Measurements from ENCODE around the gene STPG4.
"Not testable (repeated sequence)": the region's sequence is repeated elsewhere in the genome, so short reads cannot be mapped to it uniquely, and the experiment has no call there.

Gene STPG4

DNA sequence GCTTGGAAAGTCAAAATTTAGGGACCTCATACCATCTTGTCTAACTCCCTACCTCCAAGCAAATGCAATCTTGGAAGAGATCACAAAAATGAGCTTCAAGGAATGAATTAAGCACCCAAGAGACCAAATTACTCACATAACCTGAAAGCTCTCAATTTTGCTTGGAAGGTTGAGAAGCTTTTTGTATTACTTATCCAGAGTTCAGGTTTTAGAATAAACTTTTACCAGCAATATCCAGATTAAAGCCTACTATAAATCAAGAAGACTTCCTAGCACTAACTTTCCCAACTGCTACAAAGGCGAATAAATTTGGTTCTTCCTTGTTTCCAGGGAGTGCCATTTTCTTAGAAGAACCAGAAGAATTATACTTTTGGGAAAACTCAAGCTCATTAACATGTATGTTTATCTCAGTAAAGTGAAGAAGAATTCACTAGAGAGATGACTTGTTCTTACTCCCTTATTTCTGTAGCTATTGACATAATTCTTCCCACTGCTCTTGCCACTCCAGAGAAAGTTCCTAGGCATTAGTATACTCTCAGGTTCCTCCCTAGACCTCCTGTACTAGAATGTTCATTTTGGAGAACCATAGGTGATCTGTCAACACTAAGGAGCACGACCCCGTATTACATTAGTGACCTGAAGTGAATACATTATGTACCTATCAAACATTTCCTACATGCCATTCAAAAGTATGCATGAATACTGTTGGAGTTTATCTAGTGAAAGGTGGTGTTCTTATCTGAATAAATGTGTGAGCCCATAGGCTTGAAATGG is 18.0 kb upstream of the STPG4 start:
- no peak for DNase-seq (ENCODE audit: low spot score)

DNA sequence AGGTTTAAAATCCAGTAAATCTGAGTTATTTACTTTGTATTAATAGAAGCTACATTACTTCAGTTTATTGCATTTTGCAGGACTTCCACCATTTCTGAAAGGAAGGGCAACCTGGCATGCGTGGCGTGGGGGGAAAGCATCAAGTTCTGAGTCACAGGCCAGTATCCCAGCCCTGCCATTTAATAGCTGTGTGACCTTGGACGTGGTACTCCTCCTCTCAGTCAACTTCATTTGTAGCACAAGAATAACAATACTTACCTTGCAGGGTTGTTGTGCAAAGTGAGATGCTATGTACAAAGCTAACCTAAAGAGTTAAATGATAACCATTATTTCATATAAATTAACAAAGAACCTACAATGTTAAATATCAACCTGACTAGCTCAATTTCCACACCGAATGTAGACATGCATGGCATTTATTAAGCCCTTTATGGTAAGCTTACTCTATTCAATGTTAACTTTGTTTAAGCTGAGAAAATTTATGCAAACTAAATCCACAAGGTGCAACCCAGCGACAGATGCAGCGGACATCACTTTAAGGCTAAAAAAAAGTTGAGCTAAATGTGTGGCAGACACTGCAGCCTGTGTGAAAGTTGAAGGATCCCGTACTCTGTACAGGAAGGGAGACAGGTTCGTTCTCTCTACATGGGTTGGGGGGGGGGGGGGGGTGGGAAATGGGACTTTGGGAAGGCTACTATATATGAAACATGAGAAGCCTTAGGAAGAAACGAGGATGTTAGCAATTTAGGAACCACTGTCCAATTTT is 17.2 kb upstream of the STPG4 start:
- no peak for DNase-seq (ENCODE audit: low spot score)

DNA sequence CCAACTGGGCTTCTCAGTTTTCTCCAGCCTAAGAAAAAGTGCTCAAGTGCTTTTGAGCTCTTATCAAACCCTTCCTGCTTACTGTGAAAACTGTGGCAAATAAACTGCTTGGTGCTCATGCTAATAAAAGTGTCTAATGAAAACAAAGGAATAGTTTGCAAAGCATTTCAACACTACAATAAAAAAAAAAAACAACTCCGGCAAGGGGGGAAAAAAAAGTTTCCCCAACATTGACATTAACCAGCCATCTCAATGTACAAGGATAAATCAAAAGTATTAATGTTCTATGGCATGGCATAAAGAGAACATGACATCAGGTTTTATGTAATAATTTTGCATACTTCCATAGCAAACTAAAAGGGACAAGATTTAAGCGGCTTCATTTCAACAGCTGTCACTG is 14.7 kb upstream of the STPG4 start:
- DNase-seq (ENCODE audit: low spot score), result no peak

DNA sequence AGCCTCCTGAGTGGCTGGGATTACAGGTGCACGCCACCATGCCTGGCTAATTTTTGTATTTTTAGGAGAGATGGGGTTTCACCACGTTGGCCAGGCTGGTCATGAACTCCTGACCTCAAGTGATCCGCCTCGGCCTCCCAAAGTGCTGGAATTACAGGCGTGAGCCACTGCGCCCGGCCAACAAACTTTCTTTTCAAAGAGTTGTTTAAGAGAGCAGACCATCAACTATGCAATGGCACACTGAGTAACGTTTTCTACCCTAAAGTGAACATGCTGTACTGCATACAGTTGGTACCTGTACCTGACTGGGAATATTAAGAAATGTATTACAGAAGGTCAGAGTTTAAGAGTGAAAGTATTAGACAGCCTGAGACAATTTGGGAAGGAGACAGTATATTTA is 13.8 kb upstream of the STPG4 start:
- DNase-seq (ENCODE audit: low spot score), result not testable (repeated sequence)

DNA sequence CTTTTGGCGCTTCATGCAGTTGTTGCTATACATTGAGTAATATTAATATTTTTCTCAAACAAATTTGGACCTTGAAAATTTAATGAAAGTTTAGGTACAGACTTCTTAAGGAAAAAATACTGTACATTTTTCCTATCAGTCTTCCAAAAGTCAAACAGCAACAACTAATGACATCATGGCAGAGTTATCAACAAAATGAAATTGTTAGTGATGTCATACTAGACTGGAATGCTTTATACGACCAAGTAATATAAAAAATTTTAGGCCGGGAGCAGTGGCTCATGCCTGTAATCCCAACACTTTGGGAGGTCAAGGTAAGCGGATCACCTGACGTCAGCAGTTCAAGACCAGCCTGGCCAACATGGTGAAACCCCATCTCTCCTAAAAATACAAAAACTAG is 12.0 kb upstream of the STPG4 start:
- DNase-seq (ENCODE audit: low spot score), result no peak

DNA sequence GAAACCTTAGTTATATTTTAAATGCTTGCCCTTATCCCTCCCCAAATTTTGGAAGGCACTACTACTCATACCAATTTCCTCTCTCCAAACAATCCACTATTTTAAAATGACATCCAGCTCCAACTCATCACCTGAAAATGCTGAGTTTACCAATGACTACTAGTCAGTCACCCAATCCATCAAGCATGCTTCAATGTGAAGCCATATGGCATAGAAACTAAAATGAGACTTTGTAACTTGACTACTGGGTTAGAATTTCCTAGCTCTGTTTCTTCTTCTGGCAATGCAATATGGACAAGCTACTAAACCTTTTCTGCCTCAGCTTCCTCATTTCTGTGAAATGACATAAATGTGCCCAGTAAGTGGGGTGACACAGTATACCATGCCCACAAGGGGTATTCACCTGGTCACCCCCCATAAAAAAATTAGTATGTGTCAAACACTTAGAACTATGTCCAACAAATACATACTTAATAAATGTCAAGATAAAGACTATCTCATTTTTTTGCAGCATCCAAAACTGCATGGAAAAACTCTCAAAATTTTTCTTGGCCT is 10.0 kb upstream of the STPG4 start:
- DNase-seq (ENCODE audit: low spot score), result no peak

DNA sequence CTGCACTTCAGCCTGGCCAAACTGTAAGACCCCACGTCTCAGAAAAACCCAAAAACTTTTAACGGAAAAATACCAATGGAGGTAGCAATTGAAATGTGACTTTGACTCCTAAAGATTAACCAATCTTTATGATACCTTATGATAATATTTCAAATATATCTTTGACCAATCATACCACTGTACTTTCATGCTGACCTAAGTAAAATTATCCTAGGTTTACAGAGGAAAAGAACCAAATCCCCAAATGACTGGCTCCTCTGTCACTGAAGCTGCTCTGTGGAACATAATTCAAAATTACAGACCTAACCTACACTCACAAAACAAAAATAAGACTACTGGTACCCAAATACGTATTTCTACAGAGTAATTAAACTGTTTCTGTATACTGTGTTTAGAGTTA is 7.7 kb upstream of the STPG4 start:
- no peak for DNase-seq (ENCODE audit: low spot score)

DNA sequence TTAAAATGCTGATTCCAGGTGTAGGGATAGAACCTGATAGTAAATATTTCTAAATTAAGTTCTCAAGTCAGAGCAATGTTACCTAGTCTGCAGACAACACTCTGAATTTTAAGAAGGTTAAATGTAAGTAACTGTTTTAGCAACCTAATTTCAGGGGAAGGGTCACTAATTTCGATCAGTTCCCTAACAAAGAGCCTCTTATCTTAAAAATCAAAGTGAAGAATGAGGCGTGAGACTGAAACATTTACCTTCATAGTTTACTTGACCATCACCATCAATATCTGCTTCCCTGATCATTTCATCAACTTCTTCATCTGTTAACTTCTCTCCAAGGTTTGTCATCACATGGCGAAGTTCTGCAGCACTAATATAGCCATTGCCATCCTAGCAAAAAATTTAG is 6.4 kb upstream of the STPG4 start:
- no peak for DNase-seq (ENCODE audit: low spot score)

DNA sequence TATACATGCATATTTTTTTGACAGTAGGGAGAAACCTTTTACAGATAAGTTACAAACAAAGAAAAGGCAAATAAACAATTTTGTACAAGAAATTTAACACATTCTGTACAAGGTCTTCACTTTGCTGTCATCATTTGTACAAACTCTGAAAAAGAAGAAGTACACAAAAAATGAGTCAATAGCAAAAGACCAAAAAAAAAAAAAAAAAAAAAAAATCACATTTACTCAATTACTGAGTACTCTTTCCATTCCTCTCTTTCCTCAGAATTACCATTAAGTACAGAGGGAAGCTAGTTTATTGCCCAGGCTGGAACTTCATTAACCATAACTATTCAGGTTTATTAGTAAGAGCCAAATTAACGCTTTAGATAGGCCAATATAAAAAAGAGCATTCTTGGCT is 5.6 kb upstream of the STPG4 start:
- DNase-seq (ENCODE audit: low spot score), result no peak

DNA sequence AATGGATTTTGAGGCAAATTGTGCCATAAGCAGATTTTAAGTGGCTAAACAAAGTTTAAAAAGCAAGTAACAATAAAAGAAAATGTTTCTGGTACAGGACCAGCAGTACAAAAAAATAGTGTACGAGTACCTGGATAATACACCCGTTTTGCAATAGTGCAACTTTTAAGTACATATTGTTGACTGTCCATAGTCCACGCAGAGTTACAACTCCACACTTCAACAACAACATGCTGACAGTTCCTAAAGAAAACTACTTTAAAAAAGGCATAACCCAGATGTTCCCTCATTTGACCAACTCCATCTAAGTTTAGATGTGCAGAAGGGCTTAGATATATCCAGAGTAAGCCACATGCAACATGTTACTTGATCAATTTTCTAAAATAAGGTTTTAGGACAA is 5.1 kb upstream of the STPG4 start:
- DNase-seq (ENCODE audit: low spot score), result no peak

DNA sequence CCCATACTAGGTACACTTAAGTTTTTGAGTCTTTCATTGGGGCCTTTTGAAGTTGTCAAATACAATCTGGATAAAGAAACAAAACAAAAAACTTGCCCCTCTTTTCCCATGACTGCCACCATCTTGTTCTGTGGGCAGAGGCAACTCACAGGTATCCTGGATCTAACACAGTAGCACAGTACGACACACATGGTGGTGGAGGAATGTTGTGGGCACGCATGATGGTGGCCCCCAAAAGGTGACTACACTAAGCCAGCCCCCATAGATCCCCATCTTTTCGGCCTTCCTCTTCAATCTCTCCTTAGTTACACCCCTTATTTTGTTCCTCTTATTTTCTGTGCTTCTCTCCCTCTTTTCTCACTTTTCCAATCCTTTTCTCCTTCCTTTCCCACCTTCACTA is 4.5 kb upstream of the STPG4 start:
- no peak for DNase-seq (ENCODE audit: low spot score)

DNA sequence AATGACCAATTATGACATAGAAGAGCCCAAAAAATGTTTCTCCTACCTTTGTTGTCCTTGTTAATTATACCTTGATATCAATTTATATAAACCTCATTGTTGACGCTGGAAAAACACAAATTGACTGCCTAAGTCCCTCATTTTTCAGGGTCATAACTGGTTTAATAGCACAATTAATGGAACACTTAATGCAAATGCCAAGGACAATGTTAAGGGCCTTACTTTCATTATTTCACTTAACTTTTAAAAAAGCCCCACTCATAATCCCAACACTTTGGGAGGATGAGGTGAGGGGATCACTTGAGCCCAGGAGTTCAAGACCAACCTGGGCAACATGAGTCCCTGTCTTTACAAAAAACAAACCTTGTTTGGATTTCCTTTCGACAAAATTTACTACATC is 3.5 kb upstream of the STPG4 start:
- no peak for DNase-seq (ENCODE audit: low spot score)

DNA sequence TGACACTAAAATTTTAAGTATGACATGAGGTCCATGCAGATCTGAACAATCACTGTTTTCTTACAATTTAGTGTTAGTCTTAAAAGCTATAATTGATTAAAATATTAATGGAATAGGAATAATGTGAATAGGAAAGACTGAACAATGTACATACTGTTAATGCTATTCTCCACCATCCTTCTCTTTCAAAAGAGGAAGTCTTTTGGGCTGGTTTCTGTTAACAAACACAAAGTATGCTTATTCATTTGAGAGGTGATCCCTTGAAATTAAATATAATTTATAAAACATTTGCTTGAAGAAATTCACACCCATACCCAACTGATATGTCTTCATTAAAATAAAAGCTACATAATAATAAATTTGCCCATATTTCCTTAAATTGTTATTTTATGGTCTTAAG is 2.3 kb downstream of the STPG4 start:
- no peak for DNase-seq (ENCODE audit: low spot score)

DNA sequence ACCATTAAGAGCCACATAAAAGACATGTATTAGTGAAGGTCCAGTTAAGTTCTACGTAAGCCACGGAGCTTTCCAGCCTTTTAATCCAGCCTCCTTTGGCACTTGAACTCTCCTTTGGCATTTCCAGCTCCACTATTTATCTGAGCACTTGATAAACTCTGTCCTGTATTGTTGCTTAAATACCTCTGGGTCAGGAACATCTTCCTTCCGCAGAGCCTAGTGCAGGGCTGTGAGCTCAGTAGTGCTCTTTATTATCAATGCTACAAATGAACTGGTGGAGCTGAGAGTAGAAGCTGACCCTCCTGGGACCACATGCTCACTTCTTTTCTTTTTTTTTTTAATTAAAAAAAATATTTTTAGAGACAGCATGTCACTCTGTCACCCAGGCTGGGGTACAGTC is 4.9 kb downstream of the STPG4 start:
- no peak for DNase-seq (ENCODE audit: low spot score)

DNA sequence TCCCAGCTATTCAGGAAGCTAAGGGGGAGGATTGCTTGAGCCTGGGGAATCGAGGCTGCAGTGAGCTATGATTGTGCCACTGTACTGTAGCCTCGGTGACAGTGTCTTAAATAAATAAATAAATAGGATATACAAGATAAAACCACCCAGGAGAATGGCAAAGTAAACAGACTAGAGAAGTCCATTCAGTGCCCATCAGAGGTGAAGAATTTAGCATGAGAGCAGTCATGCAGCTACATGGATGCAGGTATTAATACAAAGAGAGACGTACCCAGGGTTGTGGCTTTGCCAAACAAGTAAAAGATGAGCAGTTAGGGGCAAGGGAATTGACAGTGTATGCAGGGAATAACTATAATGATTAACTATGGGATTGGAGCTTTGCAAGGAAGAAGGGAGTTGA is 8.1 kb downstream of the STPG4 start:
- DNase-seq (ENCODE audit: low spot score), result no peak

DNA sequence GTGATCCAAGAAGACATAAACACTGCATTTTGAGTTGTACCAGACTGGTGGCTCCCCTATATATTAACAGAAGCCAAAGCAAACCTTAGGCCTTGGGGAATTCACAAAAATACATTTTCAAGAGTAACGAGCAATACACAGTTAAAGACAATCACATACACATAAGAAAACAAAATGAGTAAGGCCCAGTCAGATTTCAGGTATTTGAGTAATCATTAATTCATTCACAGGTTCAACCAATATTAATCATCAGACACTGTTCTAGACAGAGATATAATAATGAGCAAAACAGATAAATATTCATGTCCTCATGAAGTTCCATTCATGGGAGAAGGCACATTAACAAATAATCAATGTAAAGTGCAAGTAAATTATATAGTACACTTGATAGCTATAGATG is 9.6 kb downstream of the STPG4 start:
- no peak for DNase-seq (ENCODE audit: low spot score)

DNA sequence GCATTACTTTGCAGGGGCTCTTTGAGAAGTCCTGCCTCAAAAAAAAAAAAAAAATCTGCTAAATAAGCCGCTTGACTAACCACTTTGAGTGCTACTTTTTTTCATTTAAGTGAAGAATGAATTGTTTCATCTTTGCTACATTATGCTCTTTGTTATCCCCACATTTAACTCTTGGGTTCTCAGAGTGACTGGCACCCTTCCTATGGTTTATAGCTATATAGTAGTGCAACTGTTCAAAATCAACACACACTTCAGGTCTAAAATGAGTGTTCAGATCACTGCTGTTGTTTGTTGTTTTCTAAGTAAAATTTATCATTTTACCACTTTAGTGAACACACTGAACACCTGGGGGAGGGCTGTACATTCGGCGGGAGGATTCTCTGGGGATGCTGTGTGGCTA is 13.6 kb downstream of the STPG4 start:
- DNase-seq (ENCODE audit: low spot score), result no peak

DNA sequence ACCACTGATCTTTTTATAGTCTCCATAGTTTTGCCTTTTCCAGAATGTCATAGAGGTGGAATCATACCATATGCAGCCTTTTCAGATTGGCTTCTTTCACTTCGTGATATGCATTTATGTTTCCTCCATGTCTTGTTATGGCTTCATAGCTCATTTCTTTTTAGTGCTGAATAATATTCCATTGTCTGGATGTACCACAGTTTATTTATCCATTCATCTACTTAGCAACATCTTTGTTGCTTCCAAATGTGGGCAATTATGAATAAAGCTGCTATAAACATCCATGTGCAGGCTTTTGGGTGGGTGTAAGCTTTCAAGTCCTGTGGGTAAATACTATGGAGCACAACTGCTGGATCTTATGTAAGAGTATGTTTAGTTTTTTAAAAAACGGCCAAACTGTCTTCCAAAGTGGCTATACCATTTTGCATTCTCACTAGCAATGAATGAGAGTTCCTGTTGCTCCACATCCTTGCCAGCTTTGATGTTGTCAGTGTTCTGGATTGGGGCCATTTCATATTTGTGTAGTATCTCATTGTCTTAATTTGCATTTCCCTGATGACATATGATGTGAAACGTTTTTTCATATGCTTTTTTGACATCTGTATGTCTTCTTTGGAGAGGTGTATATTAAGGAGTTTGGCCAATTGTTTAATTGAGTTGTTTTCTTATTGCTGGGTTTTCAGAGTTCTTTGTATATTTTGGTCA is 20.6 kb downstream of the STPG4 start:
- no peak for DNase-seq (ENCODE audit: low spot score)

DNA sequence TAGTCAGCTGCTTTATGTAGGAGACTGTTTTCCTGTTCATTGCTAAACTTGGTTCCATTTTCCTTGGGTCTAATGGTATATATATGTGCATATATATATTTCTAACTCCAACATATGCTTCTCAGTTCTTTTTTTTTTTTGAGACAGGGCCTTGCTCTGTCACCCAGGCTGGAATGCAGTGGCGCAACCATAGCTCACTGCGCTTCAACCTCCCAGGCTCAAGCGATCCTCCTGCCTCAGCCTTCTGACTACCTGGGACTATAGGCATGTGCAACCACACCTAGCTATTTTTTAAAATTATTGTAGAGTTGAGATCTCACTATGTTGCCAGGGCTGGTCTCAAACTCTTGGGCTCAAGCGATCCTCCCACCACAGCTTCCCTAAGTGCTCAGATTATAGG is 22.1 kb downstream of the STPG4 start:
- DNase-seq (ENCODE audit: low spot score), result no peak

DNA sequence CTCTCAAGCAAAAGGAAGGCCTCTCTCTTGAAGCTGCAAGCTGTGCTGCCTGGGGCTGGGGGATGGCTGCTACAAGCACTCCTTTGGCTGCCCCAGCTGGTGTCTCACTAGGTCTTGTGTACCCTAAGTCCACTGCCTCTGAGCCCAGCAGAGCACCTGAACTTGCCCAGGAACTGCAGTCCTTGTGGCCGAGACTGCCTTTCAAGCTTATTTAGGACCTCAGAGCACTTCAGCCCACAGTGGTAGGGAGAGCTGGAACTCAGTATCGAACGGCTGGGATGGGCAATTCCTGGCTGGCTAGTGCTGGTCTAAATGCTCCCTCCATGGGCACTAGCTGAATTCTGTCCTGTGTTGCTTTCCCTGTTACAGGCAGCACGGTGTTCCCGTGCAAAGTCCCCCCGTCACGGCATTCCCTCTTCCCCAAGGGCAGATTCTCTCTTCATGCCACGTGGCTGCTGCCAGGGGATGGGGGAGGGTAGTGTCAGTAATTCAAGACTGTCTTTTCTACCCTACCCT is 25.9 kb downstream of the STPG4 start:
- DNase-seq (ENCODE audit: low spot score), result no peak

DNA sequence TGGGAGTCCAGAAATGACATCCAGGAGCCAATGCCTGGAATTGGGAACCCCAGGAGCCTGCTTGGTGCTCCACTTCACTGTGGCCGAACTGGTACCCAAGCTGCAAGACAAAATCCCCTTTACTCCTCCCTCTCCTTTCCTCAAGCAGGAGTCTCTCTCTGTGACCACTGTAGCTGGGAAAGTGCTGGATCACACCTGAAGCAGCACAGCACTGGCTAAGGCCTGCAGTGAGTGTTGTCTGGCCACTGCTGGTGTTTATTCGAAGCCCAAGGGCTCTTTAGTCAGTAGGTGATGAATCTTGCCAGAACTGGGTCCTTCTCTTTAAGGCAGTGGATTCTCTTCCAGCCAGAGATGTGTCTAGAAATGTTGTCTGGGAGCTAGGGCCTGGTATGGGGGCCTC is 26.4 kb downstream of the STPG4 start:
- DNase-seq (ENCODE audit: low spot score), result no peak

DNA sequence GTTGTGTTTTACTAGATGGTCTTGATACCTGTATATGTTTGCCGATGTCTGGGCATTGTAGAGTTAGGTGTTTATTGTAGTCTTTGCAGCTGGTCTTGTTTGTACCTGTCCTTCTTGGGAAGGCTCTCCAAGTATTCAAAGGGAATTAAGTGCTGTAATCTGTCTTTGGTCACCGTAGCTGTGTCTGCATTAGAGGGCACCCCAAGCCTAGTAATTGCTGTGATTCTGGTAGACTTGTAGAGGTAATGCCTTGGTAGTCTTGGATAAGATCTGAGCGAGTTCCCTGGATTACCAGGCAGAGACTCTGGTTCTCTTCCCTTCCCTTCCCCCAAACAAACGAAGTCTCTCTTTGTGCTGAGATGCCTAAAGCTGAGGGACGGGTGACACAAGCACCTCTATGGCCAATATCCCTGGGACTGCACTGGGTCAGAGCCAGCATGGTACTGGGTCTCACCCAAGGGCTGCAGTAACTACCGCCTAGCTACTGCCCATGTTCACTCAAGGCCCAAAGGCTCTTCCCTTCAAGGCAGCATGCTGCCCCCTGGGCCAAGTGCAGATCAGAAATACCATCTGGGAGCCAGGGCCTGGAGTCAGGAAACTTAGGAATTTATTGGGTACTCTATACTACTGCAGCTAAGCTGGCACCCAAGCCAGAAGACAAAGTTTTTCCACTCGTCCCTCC is 27.1 kb downstream of the STPG4 start:
- no peak for DNase-seq (ENCODE audit: low spot score)
